ENCODE results near the gene FMO1. TPM values are rescaled to one million over a fixed set of nuclear protein-coding genes. Genes with fewer than 3 reads are reported as not detected.
"Not testable (repeated sequence)": the region's sequence is repeated elsewhere in the genome, so short reads cannot be mapped to it uniquely, and the experiment has no call there.

Gene FMO1
- total RNA-seq, 1 experiment from 2014 or later = not detected

- H2AK5ac ChIP-seq (ENCODE audit: insufficient read length, low read length) = no peak overlapping the region
- no peak overlapping the region for H3K4ac ChIP-seq (ENCODE audit: low read depth, low read length)
- no peaks in the 10 kb centered on the region for H3K9me3 ChIP-seq (ENCODE audit: control insufficient read depth, low read depth, low read length)
- no peak overlapping the region for H3K9ac ChIP-seq (ENCODE audit: extremely low read depth, insufficient read length, low read length)
- H3K27ac ChIP-seq (ENCODE audit: insufficient read length, low read depth, low read length) = no peak overlapping the region
- H3K4me2 ChIP-seq (ENCODE audit: insufficient read depth, insufficient read length, low read length) = no peak overlapping the region
- peaks cover 16% of the 10 kb centered on the region; the same call in 1 of the 2 replicates for H3K4me1 ChIP-seq (ENCODE audit: insufficient read depth, low read length)
- no peak overlapping the region for H2BK120ac ChIP-seq (ENCODE audit: low read depth, low read length, poor library complexity, severe bottlenecking)
- H2BK20ac ChIP-seq (ENCODE audit: low read depth, low read length, poor library complexity, severe bottlenecking) = no peak overlapping the region
- DNase-seq = peak; percentile 47
- H3K79me1 ChIP-seq (ENCODE audit: insufficient read depth, low read depth, low read length, poor library complexity, severe bottlenecking) = no peaks in the 10 kb centered on the region
- H3K14ac ChIP-seq (ENCODE audit: insufficient read depth, low read length) = no peak overlapping the region
- H3K9me3 Mint-ChIP-seq = peaks cover 10% of the 10 kb centered on the region in 2 experiments; a peak in 4 of 5 replicates
- H3K4me1 Mint-ChIP-seq = peaks cover 54 to 55% of the 10 kb centered on the region in 2 experiments
- no peaks in the 10 kb centered on the region for H4K20me1 ChIP-seq (ENCODE audit: control insufficient read depth, insufficient read depth, insufficient read length)
- H3T11ph ChIP-seq (ENCODE audit: low read length) = no peak overlapping the region
- H2AFZ ChIP-seq (ENCODE audit: low read length) = no peak overlapping the region
- H3K18ac ChIP-seq (ENCODE audit: insufficient read length, low read depth, low read length) = no peak overlapping the region
- H4K5ac ChIP-seq (ENCODE audit: insufficient read length, low read depth, low read length) = no peak overlapping the region
- no peak overlapping the region for H2BK12ac ChIP-seq (ENCODE audit: insufficient read length, low read depth, low read length)
- no peaks in the 10 kb centered on the region; the same call in 1 of the 2 replicates for H3K27me3 Mint-ChIP-seq (ENCODE audit: low read depth)
- no peak overlapping the region for H4K8ac ChIP-seq (replicated peaks; ENCODE audit: insufficient read length, low read depth, low read length)
- no peak for TF ChIP-seq CTCF (conservative IDR thresholded peaks at IDR 0.05)
- H3K23me2 ChIP-seq (ENCODE audit: insufficient read length, low read depth, low read length, poor library complexity, severe bottlenecking) = peaks cover 6% of the 10 kb centered on the region
- WGBS (ENCODE audit: extremely low coverage, insufficient read length, low lambda C conversion rate) = no CpG with 5 or more reads among the region's 5 CpGs
- no peak overlapping the region for H4K91ac ChIP-seq (ENCODE audit: insufficient read length, low read depth, low read length)
- H3K56ac ChIP-seq (ENCODE audit: insufficient read length, low read depth, low read length) = no peak overlapping the region
- no peak overlapping the region for H2BK5ac ChIP-seq (ENCODE audit: insufficient read length, low read length)
- peaks cover 8 to 10% (median 10%) of the 10 kb centered on the region in 3 experiments; a peak in 6 of 7 replicates for H3K36me3 Mint-ChIP-seq (ENCODE audit: insufficient read depth in 1 of 3, low read depth in 3 of 3)
- H3K23ac ChIP-seq (ENCODE audit: insufficient read length, low read depth, low read length) = no peak overlapping the region
- H3K4me3 Mint-ChIP-seq = peak overlapping the region in 1 of 2 experiments; percentile 13; a peak in 1 of 5 replicates
- no peak overlapping the region for H2BK15ac ChIP-seq (ENCODE audit: low read depth, low read length)
- no peaks in the 10 kb centered on the region for H3K27me3 ChIP-seq (ENCODE audit: insufficient read depth, low read length)
- H3K27ac Mint-ChIP-seq = peak overlapping the region in 2 of 3 experiments; percentile 63 to 80; a peak in 5 of 7 replicates
- H3K79me2 ChIP-seq (ENCODE audit: insufficient read depth, low read length) = no peaks in the 10 kb centered on the region
Observed at GRCh38 chr1:171222936-171223335, 25.4 kb upstream of the FMO1 start.

GRCh38 chr1:171224257-171224656, 24.0 kb upstream of the FMO1 start:
- not testable (repeated sequence) for H3K4me2 ChIP-seq (ENCODE audit: insufficient read depth, insufficient read length, low read length); H3K79me1 ChIP-seq (ENCODE audit: insufficient read depth, low read depth, low read length, poor library complexity, severe bottlenecking); H2AK5ac ChIP-seq (ENCODE audit: insufficient read length, low read length); H3K9ac ChIP-seq (ENCODE audit: extremely low read depth, insufficient read length, low read length); H3K9me3 ChIP-seq (ENCODE audit: control insufficient read depth, low read depth, low read length); H3K18ac ChIP-seq (ENCODE audit: insufficient read length, low read depth, low read length); H3K23me2 ChIP-seq (ENCODE audit: insufficient read length, low read depth, low read length, poor library complexity, severe bottlenecking); H4K20me1 ChIP-seq (ENCODE audit: control insufficient read depth, insufficient read depth, insufficient read length); H2BK12ac ChIP-seq (ENCODE audit: insufficient read length, low read depth, low read length); H3K56ac ChIP-seq (ENCODE audit: insufficient read length, low read depth, low read length); H3K4me3 Mint-ChIP-seq; H2BK120ac ChIP-seq (ENCODE audit: low read depth, low read length, poor library complexity, severe bottlenecking); H3K36me3 Mint-ChIP-seq (ENCODE audit: insufficient read depth in 1 of 3, low read depth in 3 of 3); H3K14ac ChIP-seq (ENCODE audit: insufficient read depth, low read length); H2BK15ac ChIP-seq (ENCODE audit: low read depth, low read length); H3K27me3 Mint-ChIP-seq (ENCODE audit: low read depth); H3T11ph ChIP-seq (ENCODE audit: low read length); H4K8ac ChIP-seq (replicated peaks; ENCODE audit: insufficient read length, low read depth, low read length); H2BK5ac ChIP-seq (ENCODE audit: insufficient read length, low read length); H3K4ac ChIP-seq (ENCODE audit: low read depth, low read length); H3K9me3 Mint-ChIP-seq; DNase-seq; H2BK20ac ChIP-seq (ENCODE audit: low read depth, low read length, poor library complexity, severe bottlenecking); H4K5ac ChIP-seq (ENCODE audit: insufficient read length, low read depth, low read length); H3K27me3 ChIP-seq (ENCODE audit: insufficient read depth, low read length); H3K23ac ChIP-seq (ENCODE audit: insufficient read length, low read depth, low read length); H2AFZ ChIP-seq (ENCODE audit: low read length); H3K79me2 ChIP-seq (ENCODE audit: insufficient read depth, low read length); H3K27ac ChIP-seq (ENCODE audit: insufficient read length, low read depth, low read length); H4K91ac ChIP-seq (ENCODE audit: insufficient read length, low read depth, low read length)
- no CpG with 5 or more reads among the region's 4 CpGs for WGBS (ENCODE audit: extremely low coverage, insufficient read length, low lambda C conversion rate)
- peak overlapping the region in 1 of 3 experiments; percentile 68; a peak in 1 of 7 replicates for H3K27ac Mint-ChIP-seq
- peaks cover 16% of the 10 kb centered on the region; the same call in 1 of the 2 replicates for H3K4me1 ChIP-seq (ENCODE audit: insufficient read depth, low read length)
- peaks cover 42% of the 10 kb centered on the region in 2 experiments for H3K4me1 Mint-ChIP-seq

All from H9 (cell line).